SK-N-SH treated with all-trans-retinoic acid at 6 μM for 48 hours (cell line): ENCODE measurements around the gene CDT1.

Experiments used
- ZC3H10 ChIP-seq: fragments of 250-450 bp; sonication (Bioruptor Pico); IDR thresholded peaks from 2 replicates; pipeline ENCODE4 v1.5.1; 2021; ENCODE audit warnings: mild to moderate bottlenecking, moderate library complexity
- ZFP3 ChIP-seq: fragments of 250-450 bp; sonication (Bioruptor Pico); IDR thresholded peaks from 2 replicates; pipeline ENCODE4 v1.5.0; 2020; ENCODE audit warnings: mild to moderate bottlenecking, moderate library complexity

GRCh38 chr16:88755745-88756443 is 47.7 kb upstream of the CDT1 start:
- TF ChIP-seq ZC3H10 (CRISPR knock-in tag) = no peak
- no peak for TF ChIP-seq ZFP3 (CRISPR knock-in tag)
